NB4 (cell line): ENCODE data around the gene PLEKHA4.
A peak's percentile ranks its signal among the peaks of the same experiment; 100 is the strongest.

Experiments
- DNase-seq: peaks from one replicate; pipeline ENCODE4 v3.0.0; 2010; ENCODE audit warnings: low read depth
- H3K4me3 ChIP-seq: one replicate; pipeline ENCODE4 v1.5.1; 2011; ENCODE audit warnings: mild to moderate bottlenecking, low read depth, low read length, moderate library complexity
- MYC ChIP-seq: IDR thresholded peaks from 2 replicates; pipeline ENCODE4 v1.6.1; 2011; ENCODE audit warnings: low read depth, low read length
- POLR2A ChIP-seq: IDR thresholded peaks from 2 replicates; pipeline ENCODE4 v1.6.1; 2011; ENCODE audit warnings: mild to moderate bottlenecking; ENCODE audit not compliant: insufficient read length; ENCODE audit errors: extremely low read depth
- TF ChIP-seq, protein P1 (sequence below): IDR thresholded peaks from 2 replicates; pipeline ENCODE4 v1.6.1; 2011; ENCODE audit warnings: low read depth, low read length
- TF ChIP-seq, protein P2 (sequence below): IDR thresholded peaks from one replicate; pipeline ENCODE4 v1.5.1; 2012; ENCODE audit warnings: low read depth, low read length

PLEKHA4 gene

DNA sequence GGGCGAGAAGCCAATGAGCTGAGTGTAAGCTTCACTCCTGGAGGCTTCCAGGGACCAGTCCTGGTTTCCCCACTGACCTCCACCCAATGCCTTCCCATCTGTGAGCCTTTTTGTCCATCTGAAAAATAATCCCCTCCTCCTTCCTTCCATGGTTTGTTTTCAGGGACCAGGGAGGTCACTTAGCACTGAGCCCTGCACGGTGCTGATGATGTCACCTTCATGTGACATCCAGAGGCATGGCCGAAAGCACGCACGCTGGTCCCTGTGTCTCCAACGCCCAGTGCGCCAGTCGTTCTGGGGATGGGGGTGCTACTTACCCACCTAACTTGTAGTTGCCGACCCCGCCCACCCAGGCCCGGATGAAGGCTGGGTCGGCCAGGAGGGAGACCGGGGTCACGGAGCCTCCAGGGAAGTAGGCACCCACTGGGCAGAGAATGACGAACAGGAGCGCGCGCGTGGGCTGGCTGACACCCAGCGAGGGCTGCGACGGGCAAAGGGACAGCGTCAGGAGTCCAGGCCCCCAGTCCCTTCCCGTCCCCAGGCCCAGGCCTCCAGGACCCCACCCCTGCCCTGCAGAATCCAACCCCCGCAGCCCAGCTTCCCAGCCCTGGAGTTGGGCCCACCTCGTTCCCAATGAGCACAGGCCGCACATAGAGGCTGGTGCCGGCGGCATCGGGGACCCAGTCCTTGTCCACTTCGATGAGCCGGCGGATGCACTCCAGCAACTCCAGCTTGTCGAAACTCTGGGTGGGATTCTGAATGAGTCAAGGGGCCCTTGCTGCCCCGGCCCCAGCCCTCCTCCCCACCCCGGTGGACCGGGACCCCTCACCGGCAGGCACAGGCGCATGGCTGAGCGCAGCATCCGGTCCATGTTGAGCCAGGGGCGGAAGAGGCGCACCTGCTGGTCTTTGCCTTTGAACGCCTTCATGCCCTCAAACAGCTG, 68.8 kb downstream of the PLEKHA4 start:
- TF ChIP-seq, protein P1, sequence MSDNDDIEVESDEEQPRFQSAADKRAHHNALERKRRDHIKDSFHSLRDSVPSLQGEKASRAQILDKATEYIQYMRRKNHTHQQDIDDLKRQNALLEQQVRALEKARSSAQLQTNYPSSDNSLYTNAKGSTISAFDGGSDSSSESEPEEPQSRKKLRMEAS, result no peak
- TF ChIP-seq MYC (no peak), POLR2A (no peak)
- TF ChIP-seq, protein P2, sequence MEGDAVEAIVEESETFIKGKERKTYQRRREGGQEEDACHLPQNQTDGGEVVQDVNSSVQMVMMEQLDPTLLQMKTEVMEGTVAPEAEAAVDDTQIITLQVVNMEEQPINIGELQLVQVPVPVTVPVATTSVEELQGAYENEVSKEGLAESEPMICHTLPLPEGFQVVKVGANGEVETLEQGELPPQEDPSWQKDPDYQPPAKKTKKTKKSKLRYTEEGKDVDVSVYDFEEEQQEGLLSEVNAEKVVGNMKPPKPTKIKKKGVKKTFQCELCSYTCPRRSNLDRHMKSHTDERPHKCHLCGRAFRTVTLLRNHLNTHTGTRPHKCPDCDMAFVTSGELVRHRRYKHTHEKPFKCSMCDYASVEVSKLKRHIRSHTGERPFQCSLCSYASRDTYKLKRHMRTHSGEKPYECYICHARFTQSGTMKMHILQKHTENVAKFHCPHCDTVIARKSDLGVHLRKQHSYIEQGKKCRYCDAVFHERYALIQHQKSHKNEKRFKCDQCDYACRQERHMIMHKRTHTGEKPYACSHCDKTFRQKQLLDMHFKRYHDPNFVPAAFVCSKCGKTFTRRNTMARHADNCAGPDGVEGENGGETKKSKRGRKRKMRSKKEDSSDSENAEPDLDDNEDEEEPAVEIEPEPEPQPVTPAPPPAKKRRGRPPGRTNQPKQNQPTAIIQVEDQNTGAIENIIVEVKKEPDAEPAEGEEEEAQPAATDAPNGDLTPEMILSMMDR, result no peak
- H3K4me3 ChIP-seq, result no peak overlapping the region
- no peak for DNase-seq

DNA sequence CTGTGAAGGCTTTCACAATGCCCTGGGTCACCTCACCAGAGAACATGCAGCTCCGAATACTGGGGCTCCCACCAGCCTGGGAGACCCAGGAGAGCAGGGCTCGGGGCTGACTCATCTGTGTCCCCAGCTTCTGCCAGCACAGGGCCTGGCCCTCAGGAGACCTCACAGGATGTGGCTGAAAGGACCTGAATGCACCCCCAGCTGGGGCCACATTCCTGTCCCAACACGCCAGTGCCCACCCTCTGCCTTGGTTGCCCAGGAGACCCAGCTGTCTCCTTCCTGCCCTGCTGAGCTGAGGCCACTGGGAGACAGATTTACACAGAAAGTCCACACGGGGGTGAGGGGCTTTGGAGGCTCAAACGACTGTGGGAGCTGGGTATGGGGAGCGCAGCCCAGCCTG, 69.5 kb downstream of the PLEKHA4 start:
- TF ChIP-seq, protein P1, result no peak
- TF ChIP-seq, protein P2, result no peak
- TF ChIP-seq MYC (no peak), POLR2A (no peak)
- H3K4me3 ChIP-seq, result no peak overlapping the region
- DNase-seq, result peak; percentile 90

DNA sequence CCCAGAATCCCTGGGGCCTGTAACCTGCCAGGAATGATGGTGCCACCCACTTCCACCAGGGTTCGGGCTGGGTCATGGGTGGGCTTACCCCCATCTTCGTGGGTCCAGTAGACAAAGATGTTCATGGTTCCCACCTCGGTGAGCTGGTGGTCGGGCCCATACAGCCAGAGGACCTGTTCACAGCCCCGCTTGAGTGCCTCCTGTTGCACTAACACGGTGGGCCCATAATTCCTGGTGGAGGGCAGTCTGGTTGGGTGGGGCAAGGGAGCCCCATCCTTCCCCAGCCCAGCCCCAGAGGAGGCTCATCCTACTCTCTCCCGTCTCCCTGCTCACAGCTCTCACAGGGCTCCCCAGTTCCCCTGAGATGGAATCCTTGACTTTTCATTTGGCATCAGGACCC, 71.3 kb downstream of the PLEKHA4 start:
- no peak for DNase-seq
- TF ChIP-seq, protein P1, result no peak
- TF ChIP-seq, protein P2, result no peak
- no peak overlapping the region for H3K4me3 ChIP-seq

DNA sequence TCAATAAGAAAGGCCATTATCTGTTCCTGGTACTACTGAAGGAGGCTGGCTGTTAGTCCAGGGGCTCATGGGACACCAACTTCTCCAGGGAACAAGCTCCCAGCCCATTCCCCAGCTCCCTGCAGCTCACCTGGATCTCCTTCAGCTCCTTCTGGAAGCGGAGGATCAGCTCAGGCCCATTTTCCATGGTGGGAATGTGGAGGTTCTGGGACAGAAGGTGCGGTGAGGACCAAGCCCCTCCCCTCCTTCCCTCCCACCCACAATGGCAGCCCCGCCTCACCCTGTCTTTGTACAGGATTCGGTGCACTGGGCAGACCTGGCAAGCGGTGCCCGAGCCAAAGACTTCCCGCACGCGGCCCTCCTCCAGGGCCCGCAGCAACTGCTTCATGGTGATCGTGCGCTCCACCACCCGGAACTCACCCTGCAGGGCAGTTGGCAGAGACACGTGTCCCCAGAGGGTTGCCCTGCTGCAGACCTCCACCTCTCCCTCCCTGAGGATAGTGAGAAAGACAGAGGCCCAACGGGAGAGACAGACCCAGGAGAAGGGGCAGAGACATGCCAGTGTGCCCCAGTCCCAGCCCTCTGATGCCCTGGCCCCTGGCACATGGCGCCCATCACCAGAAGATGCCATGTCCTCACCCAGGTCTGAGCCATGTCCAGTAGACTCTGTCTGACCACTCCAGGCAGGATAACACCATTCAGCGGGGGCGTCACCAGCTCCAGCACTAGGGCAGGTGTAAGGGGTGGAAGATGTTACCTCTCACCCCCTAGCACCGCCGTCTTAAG, 71.9 kb downstream of the PLEKHA4 start:
- no peak overlapping the region for H3K4me3 ChIP-seq
- TF ChIP-seq, protein P2, result no peak
- no peak for TF ChIP-seq MYC
- no peak for TF ChIP-seq POLR2A
- TF ChIP-seq, protein P1, result no peak
- no peak for DNase-seq

DNA sequence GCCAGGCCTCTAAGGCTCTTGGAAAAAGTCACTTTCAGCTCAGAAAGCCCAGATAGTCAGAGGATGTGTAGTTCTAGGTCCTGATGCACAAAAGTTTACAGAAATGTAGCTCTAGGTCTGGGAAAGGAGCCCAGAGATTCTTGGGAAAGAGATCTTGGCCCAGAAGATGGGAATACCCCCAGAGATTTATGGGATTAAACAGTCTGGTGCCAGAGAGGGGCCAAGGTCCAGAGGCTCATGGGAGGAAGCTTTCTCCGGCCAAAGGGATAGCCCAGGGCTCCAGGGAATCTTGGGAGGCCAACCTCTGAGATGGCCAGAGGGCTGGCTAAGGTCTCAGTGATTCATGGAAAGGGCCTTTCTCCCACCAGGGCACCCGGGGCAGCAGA, 72.7 kb downstream of the PLEKHA4 start:
- no peak overlapping the region for H3K4me3 ChIP-seq
- no peak for DNase-seq
- TF ChIP-seq, protein P1, result no peak
- TF ChIP-seq, protein P2, result no peak
- TF ChIP-seq POLR2A, result no peak
- no peak for TF ChIP-seq MYC
